ENCODE measurements around the gene RPRD1A.
"Not testable (repeated sequence)": the region's sequence is repeated elsewhere in the genome, so short reads cannot be mapped to it uniquely, and the experiment has no call there.

The RPRD1A gene

GRCh38 chr18:36078751-36079529, 11.6 kb upstream of the RPRD1A start:
- DNase-seq: no peak

- DNase-seq: not testable (repeated sequence)
These were observed 10.4 kb upstream of the RPRD1A start for GRCh38 chr18:36077764-36078163.

- DNase-seq: no peak
These were observed 8.7 kb upstream of the RPRD1A start for GRCh38 chr18:36075862-36076587.

- DNase-seq: no peak
These were observed 7.1 kb upstream of the RPRD1A start for GRCh38 chr18:36074435-36074834.

- no peak for DNase-seq
These were observed 6.3 kb upstream of the RPRD1A start for GRCh38 chr18:36073676-36074075.

GRCh38 chr18:36072406-36072805, 5.0 kb upstream of the RPRD1A start:
- not testable (repeated sequence) for DNase-seq

- no peak for DNase-seq
These were observed 689 bp downstream of the RPRD1A start for GRCh38 chr18:36066686-36067054.

- no peak for DNase-seq
These were observed 1.4 kb downstream of the RPRD1A start for GRCh38 chr18:36066001-36066400.

- DNase-seq: not testable (repeated sequence)
These were observed 2.6 kb downstream of the RPRD1A start for GRCh38 chr18:36064809-36065079.

GRCh38 chr18:36064027-36064808, 3.1 kb downstream of the RPRD1A start:
- DNase-seq: peak in 1 of 56 donors; percentile 4

GRCh38 chr18:36058674-36059073, 8.7 kb downstream of the RPRD1A start:
- no peak for DNase-seq

- DNase-seq: no peak
These were observed 15.6 kb downstream of the RPRD1A start for GRCh38 chr18:36051760-36052159.

GRCh38 chr18:36050479-36050878, 16.9 kb downstream of the RPRD1A start:
- no peak for DNase-seq

GRCh38 chr18:36047521-36047920, 19.8 kb downstream of the RPRD1A start:
- DNase-seq: no peak

- DNase-seq: no peak
These were observed 20.5 kb downstream of the RPRD1A start for GRCh38 chr18:36046898-36047297.

- DNase-seq: no peak
These were observed 21.9 kb downstream of the RPRD1A start for GRCh38 chr18:36045241-36045991.

- DNase-seq: no peak
These were observed 24.2 kb downstream of the RPRD1A start for GRCh38 chr18:36043153-36043552.

- DNase-seq: no peak
These were observed 26.2 kb downstream of the RPRD1A start for GRCh38 chr18:36041146-36041545.

GRCh38 chr18:36038102-36038663, 29.2 kb downstream of the RPRD1A start:
- DNase-seq: no peak

- DNase-seq: no peak
These were observed 32.1 kb downstream of the RPRD1A start for GRCh38 chr18:36035253-36035652.

- no peak for DNase-seq
These were observed 33.0 kb downstream of the RPRD1A start for GRCh38 chr18:36034299-36034895.

Measured in amygdala (tissue), 56 donors.